Anterior cingulate cortex (tissue), 58 donors: ENCODE results near the gene GMDS.

Source experiments
- DNase-seq, 58 donors: peaks; one replicate each; lab custom pipeline; 2025; lab: John Stamatoyannopoulos, UW

The GMDS gene

DNA sequence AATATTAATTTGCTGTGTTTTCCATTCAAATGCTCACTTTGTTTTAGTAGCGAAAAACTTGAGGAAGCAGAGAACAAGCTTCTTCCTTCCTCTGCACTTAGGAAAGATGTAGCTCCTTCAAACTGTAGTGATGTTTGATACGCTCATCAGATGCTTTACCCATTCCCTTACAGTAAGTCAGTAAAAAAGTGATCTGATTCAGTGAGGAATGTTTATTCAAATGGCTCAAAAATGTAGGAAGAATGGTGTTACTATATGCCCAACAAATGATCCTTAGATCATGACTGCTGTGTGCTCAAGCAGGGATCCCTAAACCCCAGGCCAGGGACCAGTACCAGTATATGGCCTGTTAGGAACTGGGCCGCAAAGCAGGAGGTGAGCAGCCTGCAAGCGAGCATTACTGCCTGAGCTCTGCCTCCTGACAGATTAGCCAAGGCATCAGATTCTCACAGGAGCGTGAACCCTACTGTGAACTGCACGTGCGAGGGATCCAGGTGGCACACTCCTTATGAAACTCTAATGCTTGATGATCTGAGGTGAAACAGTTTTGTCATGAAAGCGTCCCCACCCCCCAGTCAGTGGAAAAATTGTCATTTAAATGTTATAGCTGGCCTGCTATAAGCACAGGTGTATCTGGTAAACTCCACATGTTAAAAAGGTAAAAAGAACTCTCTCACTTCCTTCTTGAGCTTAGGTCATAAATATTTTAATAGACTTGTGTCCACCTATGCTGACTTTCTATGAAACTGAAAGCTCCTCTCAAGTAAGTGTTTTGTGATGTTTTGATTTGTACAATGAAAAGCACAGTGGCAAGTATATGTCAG lies 448.5 kb downstream of the GMDS start:
- no peak for DNase-seq

DNA sequence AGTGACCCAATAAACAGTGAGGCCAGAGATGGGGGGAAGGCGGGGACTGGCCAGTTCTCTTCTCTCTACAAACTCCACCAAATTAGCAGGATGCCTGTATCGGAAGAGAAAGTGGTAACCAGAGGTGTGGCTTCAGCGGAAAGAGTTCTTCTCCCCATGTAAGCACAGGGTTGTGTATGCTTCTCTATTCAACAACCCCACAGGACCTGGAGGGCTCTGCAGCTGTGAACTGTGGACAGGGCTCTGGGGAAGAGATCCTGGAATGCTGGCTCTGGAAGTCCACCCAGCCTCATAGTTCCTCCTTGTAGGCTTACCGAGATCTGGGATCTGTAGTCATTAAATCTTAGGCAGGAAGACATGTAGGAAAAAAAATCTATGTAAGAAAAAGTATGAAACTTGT lies 449.5 kb downstream of the GMDS start:
- no peak for DNase-seq

DNA sequence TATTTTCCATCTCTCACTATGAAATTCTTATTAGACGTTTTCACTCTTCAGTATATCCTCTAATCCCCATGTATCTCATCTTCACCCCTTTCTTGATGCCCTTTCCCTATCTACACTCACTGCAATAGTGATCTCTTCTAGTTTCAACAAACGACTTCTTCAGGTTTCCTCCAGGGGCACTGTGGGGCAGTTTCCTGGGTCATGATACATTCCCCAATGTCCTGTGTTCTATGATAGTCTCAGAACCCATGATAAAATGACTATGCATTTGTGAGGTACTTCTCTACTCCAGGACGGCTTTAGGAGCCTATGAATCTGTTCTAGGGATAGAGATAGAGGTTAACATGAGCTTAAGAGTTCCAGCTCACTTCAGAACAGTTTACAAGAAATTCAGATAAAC lies 452.4 kb downstream of the GMDS start:
- DNase-seq: no peak

DNA sequence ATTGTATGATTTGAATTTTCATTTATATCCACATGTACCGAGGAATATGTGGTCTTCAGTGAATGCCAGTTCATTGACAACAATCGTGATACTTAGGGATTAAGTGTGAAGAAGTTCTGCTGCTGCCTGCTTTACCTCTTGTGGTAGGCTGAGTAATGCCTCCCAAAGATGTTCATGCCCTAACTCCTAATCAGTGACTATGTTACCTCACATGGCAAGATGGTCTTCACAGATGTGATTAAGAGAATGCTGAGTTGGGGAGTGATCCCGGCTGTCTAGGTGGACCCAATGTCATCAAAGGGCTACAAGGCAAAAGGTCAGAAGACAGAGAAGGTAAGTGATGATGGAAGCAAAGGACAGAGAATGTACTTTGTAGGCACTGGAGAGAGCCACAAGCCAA lies 454.7 kb downstream of the GMDS start:
- DNase-seq: no peak

DNA sequence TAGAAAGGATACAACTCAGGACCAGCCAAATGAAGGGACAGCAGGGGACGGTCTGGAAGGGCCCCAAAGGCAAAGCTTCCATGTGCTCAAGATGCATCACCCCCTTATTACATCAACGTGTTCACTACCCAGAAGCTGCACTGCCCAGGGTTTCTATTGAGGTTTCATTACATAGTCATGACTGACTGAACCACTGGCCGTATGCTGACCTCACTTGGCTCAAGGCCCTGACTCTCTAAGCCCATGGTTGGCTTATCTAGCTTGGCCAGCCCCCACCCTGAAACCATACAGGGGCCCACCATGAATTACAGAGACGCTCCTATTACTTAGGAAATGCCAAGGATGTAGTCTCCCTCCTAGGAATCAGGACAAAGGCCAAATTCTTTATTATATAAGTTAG lies 456.3 kb downstream of the GMDS start:
- DNase-seq: no peak

- DNase-seq: no peak
Measured at GRCh38 chr6:1787894-1788293, 457.5 kb downstream of the GMDS start.

- DNase-seq: no peak
Measured at GRCh38 chr6:1786455-1787453, 458.7 kb downstream of the GMDS start.

DNA sequence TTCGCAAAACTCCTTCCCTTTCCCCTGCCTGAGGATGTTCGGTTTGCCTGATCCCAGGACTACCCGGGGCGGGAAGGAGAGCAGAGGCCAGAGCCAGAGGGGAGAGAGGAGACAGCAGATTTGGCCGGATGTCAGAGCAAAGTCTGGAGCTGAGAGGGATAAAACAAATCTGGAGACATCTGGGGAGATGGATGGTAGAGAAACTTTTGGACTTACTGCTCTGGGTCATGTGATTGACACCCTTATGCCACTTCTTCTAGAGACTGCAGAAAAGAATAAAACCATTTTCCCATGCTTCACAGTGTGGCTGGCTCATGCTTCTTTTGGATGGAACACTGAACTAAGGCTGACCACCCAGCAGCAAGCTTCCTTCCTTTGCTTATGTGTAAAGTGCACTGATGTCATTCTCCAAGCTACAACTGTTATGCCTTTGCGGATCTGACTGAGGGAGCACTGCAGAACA lies 461.0 kb downstream of the GMDS start:
- no peak for DNase-seq

- DNase-seq: no peak
Measured at GRCh38 chr6:1781817-1782184, 463.6 kb downstream of the GMDS start.

DNA sequence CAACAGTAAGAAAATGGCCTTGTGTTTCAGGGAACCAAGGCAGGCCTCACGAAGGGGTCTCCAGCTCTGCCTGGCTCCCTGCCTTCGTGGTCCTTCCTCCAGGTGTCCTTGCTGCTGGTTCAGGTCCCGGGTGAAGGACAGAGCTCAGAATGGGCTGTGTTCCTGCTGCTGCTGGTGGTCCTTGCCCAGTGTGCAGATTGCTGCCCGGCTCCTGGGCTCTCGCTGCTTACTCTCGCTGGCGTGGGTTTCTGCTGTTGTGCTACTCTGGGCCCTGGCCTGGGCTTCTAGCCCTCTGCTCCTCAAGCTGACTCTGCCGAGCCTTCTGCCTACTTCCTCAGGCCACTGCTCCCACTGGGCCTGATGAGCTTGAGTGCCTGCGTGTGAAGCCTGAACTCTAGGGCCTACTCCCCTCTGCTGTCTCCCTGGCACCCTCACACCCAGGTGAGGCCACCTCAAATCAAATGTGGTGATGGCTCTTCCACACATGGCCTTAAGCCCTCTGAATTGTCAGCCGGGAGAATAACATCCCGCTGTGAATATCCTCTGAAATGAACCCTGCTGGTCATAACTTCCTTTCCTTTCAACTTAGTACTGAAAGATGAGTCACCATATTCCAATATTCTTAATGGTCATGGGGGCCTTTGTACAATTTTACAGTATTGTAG lies 464.1 kb downstream of the GMDS start:
- no peak for DNase-seq

DNA sequence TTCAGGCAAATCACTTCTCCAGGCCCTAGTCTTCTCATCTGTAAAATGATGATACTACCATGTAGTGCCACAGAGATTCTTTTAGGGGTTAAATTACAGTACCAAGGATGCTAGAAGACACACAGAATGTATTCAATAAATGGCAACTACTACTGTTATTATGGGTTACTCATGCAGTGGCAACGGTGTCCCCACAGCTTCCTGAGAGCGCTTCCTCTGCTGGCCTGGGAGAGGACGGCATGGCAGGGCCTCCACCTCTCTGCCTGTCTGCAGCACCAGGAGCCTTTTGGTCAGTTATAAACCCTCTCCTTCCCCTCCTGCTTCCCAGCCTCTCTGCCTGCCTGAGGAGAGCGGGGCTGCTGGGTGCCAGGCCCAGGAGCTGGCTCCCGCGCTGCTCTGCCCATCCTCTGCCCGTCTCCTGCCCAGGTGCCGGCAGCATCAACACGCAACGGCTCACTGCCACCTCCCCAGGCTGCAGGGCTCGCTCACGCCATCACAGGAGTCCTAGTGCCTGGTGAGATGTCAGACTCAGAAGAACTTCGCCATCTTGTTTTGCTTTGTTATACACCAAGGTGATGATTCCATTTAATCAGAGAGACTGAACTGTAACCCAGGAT lies 465.0 kb downstream of the GMDS start:
- DNase-seq: no peak

DNA sequence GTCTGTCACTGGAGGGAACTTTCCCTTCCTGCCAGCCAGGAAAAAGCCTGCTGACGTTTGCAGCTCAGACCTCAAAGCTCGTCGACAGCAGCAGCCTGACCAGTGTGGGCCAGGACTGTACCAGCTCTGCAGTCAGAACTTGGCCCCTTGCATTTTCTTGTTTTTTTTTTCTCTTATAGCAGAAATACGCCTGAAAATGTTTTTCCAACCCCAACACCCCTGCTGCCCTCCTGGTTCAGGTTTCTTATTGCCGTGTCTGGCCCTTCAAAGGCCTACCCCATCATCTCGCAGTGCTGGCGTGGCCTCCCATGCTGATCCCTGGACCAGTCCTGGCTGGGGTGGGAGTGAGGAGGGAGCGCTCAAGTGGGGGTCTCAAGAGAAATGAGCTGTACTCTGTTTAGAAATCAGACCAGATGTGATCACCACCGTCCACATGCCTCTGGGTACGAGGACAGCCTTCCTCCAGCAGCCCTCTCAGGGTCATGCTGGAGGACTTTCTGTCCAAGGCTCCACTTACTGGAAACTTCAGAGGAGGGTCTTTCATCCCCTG lies 466.6 kb downstream of the GMDS start:
- DNase-seq: peak in 3 of 58 donors; percentile 4 to 10 (median 8)

- peak in 1 of 58 donors; percentile 10 for DNase-seq
Measured at GRCh38 chr6:1777921-1778685, 467.3 kb downstream of the GMDS start.

GRCh38 chr6:1775441-1775840 lies 470.0 kb downstream of the GMDS start:
- no peak for DNase-seq

DNA sequence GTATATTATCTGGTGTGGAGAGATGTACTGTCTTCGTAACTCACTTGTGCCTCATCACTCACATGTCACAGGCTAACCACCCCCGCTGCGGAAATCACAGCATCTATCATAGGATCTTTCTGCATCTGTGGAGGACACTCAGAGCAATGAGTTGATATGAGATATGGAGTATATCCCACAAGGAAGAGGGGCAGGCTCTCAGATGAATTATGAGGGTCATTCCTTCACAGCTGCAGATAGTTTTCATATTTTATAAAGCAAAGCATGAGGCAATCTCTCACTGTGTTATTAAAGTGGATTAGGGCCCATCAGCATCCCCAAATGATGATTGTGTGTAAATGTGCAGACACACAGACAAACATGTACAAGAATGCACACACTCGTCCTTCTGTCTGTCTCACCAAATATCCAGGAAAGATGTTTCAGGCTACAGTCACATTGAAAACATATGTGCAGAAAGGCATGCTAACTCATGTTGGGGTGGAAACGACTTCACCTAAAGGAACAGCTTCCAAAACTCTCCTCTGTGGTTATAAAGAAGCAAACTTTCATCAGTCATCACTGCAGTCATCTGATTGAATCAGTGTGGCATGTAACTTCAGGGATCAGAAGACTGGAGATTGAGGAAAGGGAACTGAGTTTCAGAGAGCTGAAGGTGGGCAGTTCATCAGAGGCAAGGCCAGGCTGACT lies 471.0 kb downstream of the GMDS start:
- DNase-seq: no peak

DNA sequence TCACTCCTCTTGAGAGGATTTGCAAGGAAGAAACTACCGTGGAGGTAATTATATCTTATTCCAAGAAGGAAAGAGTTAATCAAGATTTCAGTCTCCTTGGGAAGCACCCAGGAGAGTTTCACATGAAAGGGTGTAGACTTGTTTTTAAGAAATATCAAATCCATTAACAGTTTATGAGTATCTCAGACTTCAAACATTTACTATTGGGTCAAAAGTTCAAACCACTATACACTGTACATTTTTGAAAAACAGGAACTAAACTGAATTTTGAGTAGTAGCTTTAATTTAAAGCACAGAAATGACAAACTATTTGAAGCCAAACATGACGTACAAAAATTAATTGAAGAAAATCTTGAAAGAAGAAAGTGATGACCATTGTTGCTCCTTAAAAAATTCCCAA lies 471.7 kb downstream of the GMDS start:
- no peak for DNase-seq

- peak in 1 of 58 donors; percentile 3 for DNase-seq
Measured at GRCh38 chr6:1770968-1771723, 474.3 kb downstream of the GMDS start.

- DNase-seq: no peak
Measured at GRCh38 chr6:1770435-1770843, 475.0 kb downstream of the GMDS start.
